ENCODE results near the gene POLR2L.

Gene POLR2L

DNA sequence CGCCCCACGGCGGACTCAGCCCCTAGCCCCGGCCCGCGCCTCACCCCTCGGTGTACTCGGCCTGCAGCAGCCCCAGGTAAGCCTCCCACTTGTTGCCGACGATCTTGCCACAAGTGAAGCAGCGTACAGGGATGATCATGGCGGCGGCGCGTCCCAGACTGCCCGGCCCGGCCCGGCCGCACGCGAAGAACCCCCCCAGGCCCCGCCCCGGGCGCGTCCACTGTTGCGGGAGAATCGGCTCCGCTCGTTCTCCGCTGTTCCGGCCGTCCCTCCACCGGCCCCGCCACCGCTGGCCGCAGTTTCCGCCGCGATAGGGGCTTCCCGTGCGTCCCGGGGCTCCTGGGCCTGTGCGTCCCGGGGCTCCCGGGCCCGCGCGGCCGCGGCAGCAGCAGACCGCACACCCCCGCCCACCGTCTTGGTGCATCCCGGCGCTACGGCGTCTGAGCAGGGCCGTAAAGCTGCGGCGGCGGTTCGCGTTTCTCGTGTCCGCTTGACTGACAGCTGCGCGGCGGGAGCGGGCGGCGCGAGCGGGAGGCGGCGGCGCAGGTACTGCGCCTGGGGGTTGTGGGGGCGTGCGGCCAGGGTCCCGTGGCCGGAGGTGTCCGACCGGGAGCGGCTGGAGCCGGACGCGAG, at the start of gene POLR2L, which contains the start of gene TSPAN4:
TSS of gene POLR2L (minus strand) at position 160 of the 633 bp plus-strand sequence. CDS start at position 139, 21 bp downstream.
TSS of gene TSPAN4 (plus strand) at position 483 of the 633 bp plus-strand sequence. CDS start 7,453 bp downstream, outside the sequence.
- DNase-seq (ENCODE audit: low spot score): peak; percentile 80

GRCh38 chr11:890794-891540, 48.6 kb upstream of the POLR2L start:
- no peak for DNase-seq (ENCODE audit: low spot score)

DNA sequence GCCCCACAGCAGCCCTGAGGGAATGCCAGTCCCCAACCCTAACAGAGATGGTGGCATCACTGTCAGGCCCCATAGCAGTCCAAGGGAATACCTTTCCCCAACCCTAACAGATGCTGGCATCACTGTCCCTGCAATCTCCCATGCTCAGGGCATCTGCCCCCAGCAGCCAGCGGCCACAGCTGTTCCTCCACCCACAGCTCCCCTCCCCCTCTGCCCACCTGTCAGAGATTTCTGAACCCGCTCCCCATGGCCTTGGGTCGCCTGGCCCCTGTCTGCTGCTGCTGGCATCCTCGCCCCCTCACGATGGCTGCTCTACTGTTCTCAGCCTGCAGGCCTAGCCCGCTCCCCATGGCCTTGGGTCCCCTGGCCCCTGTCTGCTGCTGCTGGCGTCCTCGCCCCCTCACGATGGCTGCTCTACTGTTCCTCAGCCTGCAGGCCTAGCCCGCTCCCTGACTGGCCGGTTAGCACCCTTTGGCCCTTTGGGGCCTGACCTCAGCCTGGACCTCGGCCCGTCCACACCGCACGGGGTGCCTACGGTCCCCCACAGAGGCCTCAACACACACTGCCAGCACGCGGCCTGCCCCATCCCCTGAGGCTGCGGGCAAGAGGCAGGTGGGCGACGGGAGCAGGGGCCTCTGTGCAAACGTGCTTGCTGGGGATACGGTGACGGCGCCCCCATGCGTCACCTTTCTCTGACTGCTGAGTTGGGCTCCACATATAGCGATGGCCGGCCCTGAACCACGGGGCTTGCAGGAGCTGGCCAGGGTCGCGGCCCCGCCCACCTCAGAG, 47.6 kb upstream of the POLR2L start:
- no peak for DNase-seq (ENCODE audit: low spot score)

- DNase-seq (ENCODE audit: low spot score): no peak
Measured at GRCh38 chr11:889257-889656, 46.9 kb upstream of the POLR2L start.

DNA sequence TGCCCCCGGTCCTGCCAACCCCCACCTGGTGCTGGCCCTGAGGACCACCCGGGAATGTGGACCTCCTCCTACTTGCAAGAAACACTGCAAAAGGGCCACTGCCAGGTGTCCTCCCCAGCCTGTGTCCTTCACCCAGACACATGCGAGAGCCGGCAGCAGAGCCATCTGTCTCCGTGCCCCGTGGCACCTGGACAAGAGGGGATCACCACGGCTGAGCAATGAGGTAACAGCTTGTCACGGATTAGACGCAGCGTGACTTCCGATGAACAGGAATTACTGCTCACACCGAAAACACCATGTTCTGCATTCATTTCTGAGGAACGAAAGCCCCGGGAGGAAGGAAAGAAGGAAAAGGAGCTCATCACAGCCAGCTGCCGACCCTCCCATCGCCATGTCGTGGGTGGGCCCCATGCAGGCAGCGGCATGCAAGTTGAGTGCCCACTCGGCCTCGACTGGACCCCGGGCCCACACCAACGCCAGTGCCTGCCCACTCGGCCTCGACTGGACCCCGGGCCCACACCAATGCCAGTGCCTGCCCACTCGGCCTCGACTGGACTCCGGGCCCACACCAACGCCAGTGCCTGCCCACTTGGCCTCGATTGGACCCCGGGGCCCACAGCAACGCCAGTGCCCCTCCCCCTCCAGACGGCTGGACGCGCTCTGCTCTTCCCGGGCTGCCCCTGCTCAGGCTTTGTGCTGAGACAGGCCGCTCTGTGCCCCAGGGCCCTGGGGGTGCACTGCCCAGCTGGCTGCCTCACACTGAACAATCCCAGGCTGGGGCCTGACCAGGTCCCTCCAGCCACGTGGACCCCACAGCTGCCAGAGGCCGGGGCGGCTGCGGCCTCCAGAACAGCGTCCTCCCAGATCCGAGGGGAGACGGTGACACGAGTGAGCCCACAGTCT, 46.2 kb upstream of the POLR2L start:
- DNase-seq (ENCODE audit: low spot score): peak; percentile 97

- no peak for DNase-seq (ENCODE audit: low spot score)
Measured at GRCh38 chr11:887589-887988, 45.3 kb upstream of the POLR2L start.

DNA sequence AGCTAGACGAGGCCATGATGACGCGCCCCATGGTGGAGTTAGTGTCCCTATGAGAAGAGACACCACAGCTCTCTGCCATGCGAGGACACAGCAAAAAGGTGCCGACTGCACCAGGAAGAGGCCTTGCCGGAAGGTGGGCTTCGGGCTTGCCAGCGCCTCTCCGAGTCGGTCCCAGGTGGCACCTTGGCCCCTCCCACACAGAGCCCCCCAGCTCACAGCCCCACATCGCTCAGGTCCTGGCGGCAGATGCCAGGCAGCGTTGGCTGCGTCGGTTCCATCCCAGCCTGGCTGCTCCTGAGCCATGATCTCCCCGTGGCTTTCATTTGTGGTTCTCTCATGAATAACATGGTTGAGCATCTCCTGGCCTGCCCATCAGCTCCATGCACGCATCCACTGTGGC, 44.2 kb upstream of the POLR2L start:
- DNase-seq (ENCODE audit: low spot score): no peak

- DNase-seq (ENCODE audit: low spot score): no peak
Measured at GRCh38 chr11:884578-885070, 42.3 kb upstream of the POLR2L start.

DNA sequence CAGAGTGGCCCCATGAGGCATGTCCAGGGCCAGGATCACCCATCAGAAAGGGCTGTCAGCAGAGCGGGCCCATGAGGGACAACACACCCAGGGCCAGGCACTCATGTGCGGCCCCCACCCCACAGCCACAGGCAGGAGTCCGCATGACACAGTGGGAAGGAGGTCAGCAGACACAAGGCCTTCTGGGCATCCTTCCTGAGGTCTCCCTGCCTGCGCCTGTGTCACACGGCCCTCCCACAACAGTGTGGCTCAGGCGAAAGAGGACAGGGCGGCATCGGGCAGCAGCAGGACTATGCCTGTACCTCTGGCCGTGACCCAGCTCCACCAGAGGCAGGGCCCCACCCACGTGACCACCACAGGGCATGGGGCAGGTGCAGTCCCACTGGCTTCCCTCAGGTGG, 41.2 kb upstream of the POLR2L start:
- no peak for DNase-seq (ENCODE audit: low spot score)

- DNase-seq (ENCODE audit: low spot score): no peak
Measured at GRCh38 chr11:882596-882995, 40.3 kb upstream of the POLR2L start.

DNA sequence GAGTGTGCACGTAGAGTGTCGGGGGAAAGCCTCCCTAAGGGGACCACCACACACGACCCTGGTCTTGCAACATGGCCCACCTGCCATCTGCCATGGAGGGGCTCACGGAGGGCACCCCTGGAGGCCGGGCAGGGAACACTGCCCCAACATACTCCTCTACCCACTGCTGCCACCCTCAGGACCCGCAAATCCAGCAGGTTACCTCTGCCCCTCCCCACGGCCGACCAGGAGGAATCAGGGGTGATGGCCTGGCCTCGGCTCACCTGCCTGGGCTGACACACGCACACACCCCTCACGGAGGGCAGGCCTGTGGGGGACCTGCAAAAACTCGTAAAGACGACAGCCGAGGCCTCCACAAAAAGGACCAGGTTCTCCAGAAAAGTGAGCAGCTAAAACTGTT, 38.1 kb upstream of the POLR2L start:
- no peak for DNase-seq (ENCODE audit: low spot score)

GRCh38 chr11:877565-877964, 35.2 kb upstream of the POLR2L start:
- DNase-seq (ENCODE audit: low spot score): no peak

- peak; percentile 88 for DNase-seq (ENCODE audit: low spot score)
Measured at GRCh38 chr11:876545-876944, 34.2 kb upstream of the POLR2L start.

DNA sequence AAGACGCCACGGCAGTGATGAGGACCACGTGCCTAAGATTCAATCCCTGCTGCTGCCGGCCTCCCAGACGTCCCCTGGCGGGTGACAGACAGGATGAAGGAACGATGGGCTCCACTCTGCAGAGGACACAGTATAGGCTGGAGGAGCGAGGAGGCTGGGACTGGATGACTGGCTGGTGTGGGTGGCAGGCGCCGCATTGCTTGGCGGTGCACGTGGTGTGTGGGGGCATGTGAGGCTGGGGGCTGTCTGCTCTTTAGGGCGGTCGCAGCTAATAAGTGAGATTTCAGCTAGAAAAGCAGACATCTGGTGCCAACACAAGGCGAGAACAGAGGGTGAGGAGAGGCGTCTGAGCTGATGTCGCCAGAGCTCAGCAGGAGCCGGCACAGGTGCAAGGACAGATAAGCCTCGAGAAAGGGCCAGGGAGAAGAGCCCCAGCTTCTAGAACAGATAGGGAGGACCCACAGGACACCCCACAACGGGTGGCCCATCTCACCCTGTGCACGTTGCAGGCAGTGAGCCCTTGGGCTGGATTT, 33.5 kb upstream of the POLR2L start:
- DNase-seq (ENCODE audit: low spot score): no peak

- no peak for DNase-seq (ENCODE audit: low spot score)
Measured at GRCh38 chr11:875203-875602, 32.9 kb upstream of the POLR2L start.

- no peak for DNase-seq (ENCODE audit: low spot score)
Measured at GRCh38 chr11:873706-874105, 31.4 kb upstream of the POLR2L start.

DNA sequence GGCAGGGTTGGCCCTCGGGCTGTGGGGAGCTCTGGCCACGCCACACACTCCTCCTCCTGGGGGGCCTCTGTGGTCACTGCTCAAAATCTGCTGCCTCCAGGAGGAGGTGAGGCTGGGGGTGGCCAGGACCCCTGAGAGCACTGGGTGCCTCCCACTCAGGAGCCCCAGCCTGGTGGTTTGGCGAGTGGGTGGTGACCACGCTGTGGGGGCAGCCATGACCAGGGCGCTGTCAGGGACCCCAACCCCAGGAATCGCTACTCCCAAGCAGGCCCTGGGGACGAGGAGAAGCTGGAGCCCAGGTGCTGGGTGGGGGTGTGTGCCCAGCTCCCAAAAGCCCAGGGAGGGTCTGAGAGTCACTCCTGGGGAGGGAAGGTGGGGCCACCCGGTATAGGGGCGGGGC, 30.5 kb upstream of the POLR2L start:
- no peak for DNase-seq (ENCODE audit: low spot score)

DNA sequence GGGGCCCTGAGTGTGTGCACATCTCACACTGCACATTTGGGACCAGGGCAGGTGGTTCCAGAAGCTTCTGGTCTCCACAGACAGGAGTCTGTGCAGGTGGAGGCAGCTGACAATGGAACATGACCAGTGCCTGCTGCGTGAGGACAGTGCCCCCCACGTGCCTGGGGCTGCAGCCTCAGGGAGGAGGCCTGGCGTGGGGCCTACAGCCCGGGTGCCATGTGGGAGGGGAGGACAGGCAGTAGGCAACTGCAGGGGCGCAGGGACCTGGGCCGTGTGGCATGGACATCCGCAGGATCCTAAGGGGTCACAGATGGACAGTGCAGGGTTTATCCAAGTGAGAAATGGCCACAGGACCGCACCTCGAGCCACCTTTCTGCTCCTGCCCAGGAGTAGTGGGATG, 29.1 kb upstream of the POLR2L start:
- no peak for DNase-seq (ENCODE audit: low spot score)

DNA sequence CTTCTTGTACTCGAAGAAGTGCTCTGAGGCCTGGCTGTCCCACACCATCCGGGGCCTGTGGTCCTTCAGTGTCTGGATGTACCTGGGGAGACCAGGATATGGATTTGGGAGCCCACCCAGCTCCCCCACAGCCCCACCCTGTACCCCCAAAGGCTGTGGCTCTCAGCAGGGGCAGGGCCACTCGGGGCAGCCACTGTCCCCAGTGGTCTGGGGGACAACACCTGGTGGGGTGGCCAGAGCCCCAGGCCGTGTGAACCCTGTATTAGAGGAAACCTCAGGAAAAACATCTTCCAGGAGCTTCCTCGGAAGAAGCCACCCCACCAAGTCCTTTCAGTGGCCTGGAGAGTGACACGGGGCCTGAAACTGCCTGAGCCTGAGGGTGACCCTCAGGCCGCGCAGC, 28.1 kb upstream of the POLR2L start:
- DNase-seq (ENCODE audit: low spot score): no peak

- no peak for DNase-seq (ENCODE audit: low spot score)
Measured at GRCh38 chr11:870127-870413, 27.7 kb upstream of the POLR2L start.

- no peak for DNase-seq (ENCODE audit: low spot score)
Measured at GRCh38 chr11:869399-870126, 27.2 kb upstream of the POLR2L start.

All from cerebellar cortex (tissue), 1 donor.